Ureter (tissue), 1 donor: ENCODE data around the gene CCL18. TPM values are rescaled to one million over a fixed set of nuclear protein-coding genes. Genes with fewer than 3 reads are reported as not detected.
"Not testable (repeated sequence)": the region's sequence is repeated elsewhere in the genome, so short reads cannot be mapped to it uniquely, and the experiment has no call there.

Experiments used
- DNase-seq: peaks from one replicate; pipeline ENCODE4 v3.0.0-alpha.2; 2020; ENCODE audit warnings: low spot score
- total RNA-seq: library from RNA; stranded (reverse); gene quantifications from one replicate; pipeline ENCODE4 v1.2.4, GENCODE V29; 2023
- donor health status: DM: yes; HTN: yes; CAD: no.

The CCL18 gene, protein sequence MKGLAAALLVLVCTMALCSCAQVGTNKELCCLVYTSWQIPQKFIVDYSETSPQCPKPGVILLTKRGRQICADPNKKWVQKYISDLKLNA
- 11.1 TPM for total RNA-seq

DNA sequence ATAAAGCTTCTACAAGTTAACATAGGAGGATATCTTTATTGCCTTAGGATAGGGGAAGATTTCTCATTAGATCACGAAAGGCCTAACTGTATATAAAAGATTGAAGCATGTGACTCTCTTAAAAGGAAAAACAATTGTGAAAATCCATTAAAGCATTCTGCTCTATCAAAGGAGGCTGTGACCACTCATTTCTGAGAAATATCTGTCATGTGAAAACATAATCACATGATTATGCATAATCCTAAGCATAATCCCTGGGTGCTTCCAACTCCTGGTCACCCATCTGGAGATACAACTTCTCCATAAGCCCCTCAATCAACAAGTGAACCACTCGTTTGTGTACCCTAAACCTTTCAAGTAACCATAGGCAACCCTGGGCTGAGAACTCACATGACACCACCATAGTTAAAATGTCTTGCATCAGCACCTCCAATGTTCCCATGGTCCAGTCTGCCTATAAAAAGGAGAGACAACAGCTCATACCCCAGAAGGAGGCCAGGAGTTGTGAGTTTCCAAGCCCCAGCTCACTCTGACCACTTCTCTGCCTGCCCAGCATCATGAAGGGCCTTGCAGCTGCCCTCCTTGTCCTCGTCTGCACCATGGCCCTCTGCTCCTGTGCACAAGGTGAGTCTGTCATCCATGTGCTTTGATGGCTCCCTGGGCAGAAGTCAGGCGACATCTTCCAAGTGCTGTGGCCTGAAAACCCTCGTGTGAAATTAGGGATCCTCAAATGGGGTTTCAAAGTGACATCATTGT lies at the start of gene CCL18:
TSS of gene CCL18 (plus strand) at position 487 of the 756 bp plus-strand sequence. CDS start at position 558, 71 bp downstream.
- no peak for DNase-seq

DNA sequence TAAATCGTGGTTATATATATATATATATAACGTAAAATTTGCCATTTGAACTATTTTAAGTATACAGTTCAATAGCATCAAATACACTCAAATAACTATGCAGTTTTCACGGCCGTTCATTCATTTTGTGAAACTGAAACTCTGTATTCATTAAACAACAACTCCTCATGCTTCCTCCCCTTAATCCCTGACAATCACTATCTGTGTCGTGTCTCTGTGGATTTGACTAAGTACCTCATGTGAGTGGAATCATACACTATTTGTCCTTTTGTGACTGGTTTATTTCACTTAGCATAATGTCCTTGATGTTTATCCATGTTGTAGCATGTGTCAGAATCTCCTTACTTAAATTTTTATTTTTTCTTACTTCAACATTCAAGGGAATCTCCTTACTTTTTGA lies 49.1 kb upstream of the CCL18 start:
- DNase-seq = no peak

DNA sequence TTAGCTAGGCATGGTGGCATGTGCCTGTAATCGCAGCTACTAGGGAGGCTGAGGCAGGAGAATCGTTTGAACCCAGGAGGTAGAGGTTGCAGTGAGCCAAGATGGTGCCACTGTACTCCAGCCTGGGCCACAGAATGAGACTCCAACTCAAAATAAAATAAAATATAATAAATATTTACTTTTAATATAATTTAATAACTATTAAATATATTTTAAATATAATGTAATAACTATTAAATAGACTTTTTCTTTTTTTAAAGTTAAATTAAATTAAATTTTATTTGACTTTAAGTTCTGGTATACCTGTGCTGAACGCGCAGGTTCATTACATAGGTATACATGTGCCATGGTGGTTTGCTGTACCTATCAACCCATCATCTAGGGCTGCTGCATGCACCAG lies 48.2 kb upstream of the CCL18 start:
- DNase-seq = not testable (repeated sequence)

DNA sequence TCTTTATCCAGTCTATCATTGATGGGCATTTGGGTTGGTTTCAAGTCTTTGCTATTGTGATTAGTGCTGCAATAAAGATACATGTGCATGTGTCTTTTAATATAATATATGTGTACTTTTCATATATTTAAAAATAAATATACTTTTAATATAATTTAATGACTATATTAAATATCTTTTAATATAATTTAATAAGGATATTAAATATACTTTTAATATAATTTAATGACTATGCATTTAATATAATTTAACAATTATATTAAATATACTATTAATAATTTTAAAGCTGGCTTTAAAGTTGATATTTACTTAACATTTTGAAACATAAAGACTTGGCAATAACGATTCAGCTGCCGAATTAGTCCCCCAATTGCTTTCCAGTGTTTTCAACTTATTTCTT lies 47.5 kb upstream of the CCL18 start:
- no peak for DNase-seq

DNA sequence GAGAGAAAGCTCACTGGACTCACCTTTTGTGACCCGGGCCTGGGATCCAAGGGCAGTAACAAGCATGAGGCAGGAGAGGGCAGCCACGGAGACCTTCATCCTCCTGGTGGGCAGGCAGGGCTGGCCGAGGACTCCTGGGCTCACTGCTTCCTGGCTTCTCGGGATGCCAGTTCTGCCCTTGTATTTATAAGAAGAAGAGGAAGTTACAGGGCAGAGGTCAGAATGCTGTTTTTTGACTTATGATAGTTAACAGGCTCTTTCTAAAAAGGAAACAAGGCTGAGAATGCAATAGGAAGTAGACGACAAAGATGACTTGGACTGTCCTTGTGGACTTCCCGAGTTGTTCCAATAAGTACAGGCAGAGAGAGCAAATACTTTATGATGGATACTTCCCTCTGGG lies 46.3 kb upstream of the CCL18 start, which contains the start of gene CCL23:
TSS of gene CCL23 (minus strand) at position 174 of the 400 bp plus-strand sequence. CDS start at position 99, 75 bp downstream.
- no peak for DNase-seq

DNA sequence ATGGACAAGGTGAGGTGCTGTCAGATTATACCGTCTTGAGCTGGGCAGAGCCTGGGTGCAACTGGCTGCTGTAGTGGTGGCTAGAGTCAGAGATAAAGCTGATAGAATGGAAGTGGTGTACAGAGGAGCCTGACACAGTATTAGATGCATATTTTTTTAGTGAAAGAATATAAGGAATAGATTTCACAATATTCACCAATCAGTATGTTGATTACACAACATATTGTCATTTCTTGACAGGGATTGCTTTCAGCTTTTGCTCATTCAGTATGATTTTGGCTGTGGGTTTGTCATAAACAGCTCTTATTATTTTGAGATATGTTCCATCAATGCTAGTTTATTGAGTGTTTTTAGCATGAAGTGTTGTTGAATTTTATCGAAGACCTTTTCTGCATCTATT lies 44.6 kb upstream of the CCL18 start:
- no peak for DNase-seq

DNA sequence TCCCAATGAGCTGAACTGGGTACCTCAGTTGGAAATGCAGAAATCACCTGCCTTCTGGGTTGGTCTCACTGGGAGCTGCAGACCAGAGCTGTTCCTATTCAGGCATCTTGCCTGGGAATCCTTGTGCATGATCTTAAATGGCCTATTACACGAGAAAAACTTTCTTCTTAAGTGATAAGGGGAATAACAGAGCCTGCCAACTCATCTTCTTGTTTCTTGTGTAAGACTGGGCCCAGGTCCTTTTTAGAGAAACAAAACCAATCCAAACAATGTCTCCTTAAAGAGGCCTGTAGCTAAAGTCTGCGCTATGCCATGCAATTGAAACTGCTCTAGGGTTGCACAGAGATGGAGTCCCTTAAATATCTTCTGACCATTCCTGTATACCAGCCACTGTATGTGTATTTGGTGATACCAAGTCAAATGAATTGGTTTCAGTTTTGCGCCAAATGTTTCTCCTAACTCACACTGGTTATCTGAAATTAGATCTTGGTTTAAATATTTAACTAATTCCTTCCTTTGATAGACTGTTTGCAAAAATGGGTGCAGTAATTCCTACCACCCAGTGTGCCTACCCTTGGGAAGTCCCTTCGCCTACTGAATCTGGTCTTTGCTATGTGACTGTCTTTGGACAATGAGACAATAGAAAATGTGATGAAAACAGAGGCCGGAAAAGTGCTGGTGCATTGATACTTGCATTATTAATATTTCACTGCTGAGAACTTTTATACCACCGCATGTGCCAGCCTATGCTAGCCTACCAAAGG lies 39.8 kb upstream of the CCL18 start:
- no peak for DNase-seq

DNA sequence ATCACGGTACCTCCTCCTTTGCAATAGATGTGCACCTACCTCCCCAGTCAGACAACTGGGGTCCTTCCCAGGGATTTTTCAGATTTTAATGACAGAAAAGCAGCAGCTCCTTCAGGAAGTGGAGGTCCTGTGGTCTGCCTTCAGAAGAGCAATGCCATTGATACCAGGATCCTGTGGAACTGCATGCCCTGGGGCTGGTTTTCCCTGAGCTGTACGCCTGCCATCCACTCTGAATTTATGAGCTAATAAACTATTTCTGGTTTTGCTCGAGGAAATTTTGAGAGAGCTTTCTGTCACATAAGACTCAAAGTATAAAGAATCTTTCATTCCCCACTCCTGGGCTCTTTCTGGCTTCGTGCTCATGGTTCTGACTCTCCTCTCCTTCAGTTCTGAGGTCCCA lies 36.3 kb upstream of the CCL18 start:
- no peak for DNase-seq

DNA sequence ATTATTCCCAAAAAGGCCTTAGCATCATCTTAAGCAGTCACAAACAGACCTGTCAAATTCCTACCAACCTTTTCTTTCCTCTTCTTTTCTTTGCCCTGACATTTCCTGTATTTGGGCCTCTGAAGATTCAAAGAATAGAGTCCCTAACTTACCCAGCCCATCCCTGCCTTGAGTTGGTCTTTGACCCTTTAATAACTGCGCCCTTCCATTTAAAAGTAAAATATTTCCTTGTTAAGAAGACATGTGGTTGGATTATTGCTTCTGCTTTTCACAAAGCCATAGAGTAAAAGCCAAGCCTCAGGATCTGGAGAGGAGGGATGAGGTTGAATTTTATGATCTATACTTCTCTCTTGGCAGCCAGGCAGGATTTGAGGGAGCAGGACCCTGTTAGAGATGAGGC lies 33.1 kb upstream of the CCL18 start:
- DNase-seq = no peak

DNA sequence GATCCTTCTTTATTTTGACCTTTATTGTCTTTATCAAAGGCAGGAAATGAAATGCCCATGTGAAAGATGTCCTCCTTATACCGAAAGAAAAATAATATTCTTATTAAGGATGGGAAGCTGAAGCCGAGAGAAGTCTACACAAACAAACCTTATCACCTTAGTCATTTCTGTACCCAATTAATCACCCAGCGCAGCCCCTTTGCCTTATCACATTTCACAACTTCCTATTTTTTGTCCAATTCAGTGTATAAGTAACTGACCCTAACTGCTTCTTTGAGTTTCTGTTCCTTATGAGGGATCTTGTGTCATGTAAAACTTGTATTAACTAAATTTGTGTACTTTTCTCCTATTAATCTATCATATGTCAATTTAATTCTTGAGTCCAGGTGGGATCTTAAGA lies 29.9 kb upstream of the CCL18 start:
- no peak for DNase-seq

DNA sequence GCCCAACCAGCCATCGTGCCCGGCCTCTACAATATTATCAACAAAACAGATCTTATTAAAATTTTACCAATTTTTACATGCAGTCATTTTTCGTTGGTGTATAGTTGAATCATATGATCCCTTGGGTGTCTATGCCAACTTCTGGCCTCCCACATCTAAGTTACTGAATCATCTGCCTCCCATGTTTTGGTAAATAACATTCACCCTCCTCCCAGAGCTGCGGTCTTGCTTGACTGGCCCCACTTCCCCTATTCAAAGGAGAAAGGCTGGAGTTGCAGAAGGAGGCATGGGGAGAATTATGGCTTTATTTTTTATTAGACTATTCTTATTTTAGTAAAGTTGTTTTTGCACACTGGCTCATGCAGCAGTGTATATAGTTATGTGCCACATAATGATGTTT lies 27.8 kb upstream of the CCL18 start:
- no peak for DNase-seq

DNA sequence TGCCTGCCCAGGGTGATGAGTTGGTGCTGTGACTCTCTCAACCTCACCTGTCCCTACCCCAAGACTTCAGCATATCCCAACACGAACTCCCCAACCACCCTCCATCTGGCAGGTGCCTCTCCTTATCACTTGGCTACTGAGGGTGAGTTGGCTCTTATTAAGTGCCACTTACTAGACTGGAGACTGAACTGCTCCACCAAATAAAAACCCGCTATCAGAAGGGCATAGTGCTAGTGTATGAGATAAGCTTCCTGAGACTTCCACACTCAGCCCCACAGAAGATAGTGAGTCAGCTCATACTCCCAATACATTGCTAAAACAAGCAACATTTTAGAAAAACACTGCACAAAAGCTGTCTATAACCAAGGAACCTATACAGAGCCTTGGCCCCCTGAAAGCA lies 16.0 kb upstream of the CCL18 start:
- DNase-seq = no peak

DNA sequence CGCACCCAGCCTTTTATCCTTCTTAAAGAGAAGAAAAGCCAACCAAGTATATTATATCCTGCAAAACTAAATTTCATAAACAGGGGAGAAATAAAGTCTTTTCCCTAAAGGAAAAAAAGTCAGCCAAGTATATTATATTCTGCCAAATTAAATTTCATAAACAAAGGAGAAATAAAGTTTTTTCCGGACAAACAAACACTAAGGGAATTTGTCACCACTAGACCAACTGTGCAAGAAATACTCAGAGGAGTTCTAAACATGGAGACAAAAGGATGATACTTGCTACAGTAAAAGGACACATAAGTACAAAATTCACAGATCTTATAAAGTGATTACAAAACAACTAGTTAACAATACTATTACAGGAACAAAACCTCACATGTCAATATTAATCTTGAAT lies 14.4 kb upstream of the CCL18 start:
- no peak for DNase-seq

DNA sequence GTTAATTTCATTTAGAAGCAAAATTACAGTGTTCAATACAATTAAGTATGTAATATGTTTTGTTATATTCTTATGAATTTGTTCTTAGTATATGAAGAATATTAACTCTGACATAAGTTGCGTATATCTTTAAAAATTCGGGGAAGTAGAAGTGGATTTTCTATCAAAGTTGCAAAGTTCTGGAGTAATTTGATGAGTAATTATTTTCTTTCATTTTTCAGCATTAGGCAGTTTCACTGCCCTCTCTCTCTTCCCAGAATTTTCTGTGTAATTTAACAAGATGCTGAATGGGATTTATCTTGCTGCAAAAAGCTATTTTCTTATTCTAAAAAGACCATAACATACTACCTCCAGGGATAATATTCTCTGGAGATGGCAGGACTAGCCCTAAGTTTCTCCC lies 8.9 kb upstream of the CCL18 start:
- DNase-seq = no peak

DNA sequence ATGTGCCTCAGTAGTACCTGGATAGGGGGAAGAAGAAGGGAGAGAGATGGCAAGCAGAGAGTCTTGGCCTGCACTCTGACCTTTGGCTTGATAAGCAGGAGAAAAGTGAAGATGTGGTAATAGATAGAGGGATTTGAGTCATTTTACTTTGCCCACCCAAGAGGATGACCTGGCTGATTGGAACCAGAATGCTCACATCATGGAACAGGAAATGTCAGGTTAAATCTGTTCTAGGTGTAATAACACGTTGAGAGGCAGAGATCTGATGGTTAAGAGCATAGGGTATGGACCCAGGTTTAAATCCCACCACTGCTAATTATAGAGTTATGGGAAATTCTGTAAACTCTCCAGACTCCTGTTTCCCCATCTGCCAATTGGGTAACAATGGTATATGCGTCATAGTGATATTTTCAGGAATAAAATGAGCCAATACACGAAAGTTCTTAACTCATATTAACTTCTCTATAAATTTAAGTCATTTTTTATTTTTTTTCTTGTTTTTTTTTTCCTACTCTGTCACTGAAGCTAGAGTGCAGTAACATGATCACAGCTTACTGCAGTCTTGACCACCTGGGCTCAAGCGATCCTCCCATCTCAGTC lies 8.1 kb upstream of the CCL18 start:
- no peak for DNase-seq

DNA sequence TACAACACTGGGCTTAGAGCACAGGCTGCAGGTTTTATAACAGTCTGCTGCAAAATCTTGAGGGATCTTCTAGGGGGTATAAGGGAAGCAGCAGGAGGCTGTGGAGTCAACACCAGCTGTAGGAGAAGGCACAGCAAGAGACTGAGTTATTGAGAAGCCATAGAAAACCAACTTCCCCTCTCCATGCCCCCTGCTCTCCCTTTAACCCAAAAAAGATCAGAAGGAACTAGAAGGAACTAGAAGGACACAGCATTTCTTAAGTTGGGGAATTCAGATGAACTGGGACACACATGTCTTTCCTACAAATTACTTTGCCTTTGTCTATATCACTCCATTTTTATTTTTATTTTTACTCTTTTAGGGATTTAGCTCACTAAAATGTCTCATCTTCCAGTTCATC lies 6.2 kb upstream of the CCL18 start:
- no peak for DNase-seq

DNA sequence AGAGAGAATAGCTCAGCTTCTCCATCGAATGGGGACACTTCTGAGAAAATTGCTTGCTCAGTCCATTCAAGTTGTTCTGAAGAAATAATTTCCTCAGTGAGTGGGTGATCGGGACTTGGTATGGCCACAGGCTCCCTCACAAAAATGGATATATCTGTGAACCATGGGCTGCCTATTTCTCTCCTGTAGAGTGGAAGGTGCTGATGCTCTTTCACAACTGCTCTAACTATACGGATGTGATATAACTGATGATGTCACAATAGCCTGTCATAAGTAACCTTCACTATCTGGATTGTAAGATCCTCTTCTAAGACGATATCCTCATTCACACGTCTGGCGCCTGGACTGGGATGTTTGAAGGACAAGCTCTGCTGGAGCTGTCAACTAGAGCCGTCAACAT lies 4.7 kb upstream of the CCL18 start:
- no peak for DNase-seq

DNA sequence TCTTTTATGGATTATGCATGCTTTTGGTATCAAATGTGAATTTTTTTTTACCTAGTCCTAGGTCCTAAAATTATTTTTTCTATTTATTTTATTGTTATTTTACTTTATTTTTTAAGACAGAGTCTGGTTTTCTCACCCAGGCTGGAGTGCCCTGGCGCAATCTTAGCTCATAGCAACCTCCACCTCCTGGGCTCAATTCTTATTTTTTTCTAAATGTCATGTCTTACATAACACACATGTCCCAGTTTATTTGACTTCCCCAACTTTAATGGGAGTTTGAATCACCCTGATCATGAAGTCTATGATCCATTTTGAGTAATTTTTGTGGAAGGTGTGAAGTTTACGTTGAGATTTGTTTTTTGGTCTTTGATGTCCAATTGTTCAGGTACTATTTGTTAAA lies 3.3 kb upstream of the CCL18 start:
- DNase-seq = no peak

DNA sequence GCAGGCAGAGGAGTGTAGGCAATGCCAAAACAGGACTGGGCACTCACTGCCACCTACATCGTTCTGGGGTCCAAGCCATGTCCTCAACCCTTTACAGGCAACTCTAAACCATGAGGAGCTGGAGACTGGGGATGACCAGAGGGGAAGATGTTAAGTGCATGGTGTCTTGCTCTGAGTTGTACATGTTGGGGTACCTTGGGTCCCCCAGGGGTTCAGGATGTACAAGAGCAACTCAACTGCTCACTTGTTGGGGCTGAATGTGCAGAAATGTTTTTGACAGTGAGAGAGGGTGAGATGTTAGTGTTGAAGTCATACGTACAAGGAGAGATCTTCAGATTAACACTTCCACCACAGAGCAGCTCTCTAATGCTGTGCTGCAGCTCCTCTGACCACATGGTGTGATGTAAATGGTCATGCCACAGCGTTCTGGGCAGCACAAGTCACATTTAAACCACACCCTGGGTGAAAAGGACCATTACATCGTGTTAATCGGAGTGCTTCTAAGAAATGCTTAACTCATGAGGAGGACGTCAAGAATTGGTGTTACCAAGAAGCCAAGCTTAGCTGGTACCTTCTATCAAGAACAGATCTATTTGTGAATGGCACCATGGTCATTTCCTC lies 2.4 kb downstream of the CCL18 start:
- no peak for DNase-seq

DNA sequence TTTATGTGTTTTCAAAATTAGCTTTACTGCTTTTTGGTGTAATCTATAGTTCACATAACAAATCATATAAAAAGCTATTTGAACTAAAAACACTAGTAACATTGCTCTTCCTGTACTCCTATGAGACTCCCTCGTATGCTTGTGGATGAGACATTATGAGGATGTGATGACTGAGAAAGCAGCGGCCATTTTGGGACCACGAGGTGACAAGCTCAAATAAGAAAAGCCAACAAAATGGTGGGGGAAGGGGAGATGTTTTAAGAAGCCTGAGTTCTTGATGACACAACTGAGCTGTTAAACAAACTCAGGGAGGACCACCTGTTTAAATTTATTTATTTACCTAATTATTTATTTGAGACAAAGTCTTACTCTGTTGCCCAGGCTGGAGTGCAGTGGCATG lies 4.5 kb downstream of the CCL18 start:
- DNase-seq = no peak

DNA sequence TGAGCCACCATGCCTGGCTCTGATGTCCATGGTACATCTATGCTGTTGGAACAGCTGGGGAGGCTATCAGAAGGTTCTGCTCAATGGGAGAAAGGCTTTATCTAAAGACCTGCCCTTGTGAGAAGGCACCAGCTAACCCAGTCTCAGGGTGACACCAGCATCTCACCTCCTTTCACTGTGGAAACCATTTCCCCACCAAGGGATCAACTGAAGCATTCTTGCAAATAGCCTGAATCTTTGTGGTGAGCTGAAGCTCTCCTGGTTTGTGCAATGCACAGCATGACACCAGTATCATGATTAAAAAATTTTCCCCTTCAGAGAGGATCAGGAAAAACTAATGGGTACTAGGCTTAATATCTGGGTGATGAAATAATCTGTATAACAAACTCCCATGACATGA lies 5.1 kb downstream of the CCL18 start:
- DNase-seq = no peak

DNA sequence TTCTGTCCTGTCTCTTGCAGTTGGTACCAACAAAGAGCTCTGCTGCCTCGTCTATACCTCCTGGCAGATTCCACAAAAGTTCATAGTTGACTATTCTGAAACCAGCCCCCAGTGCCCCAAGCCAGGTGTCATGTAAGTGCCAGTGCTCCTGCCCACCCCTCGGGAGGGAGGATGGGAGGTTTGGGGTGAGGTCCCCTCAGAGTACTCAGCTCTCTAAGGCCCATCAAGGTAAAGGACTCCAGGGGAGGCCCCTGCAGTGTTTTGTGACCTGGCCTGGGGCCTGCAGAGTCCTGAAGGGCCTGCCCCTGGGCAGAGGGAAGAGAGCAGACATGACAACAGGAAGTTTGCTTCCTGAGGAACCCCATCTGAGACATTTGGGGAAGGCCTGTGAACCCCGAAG lies 6.4 kb downstream of the CCL18 start:
- DNase-seq = no peak
